HG03280 (cell line): ENCODE measurements around the gene NKAIN2.
"Not testable (repeated sequence)": the region's sequence is repeated elsewhere in the genome, so short reads cannot be mapped to it uniquely, and the experiment has no call there.

Experiments used
- ATAC-seq: cut with Tn5 transposase; IDR thresholded peaks from one replicate; pipeline ENCODE4 v1.9.1; 2021; ENCODE audit warnings: mild to moderate bottlenecking, moderate library complexity; ENCODE audit not compliant: unreplicated experiment

Gene NKAIN2

DNA sequence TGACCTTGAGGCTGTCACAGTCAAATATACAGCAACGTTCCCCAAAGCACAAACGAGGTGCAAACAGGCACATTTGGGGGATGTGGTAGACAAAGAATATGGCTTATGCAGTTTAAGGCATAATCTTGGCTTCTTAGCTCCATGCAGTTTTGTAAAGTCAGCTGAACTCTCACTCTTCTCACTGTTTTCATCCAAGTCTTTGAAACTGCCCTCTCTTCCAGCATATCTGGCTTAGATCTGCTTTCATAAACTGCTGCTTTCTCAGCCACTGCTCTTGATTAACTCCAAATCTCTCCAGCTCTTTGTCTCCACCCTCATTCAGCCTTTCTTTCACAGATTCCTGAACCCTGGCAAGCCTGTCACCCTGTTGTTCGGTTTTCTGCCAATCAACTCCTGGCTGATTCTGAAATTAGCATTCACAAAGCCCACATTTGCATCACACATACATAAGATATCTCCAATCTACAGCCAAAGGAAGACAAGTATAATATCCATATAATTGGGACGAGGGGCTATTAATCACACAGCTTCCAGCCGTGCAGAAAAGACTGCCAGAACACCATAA, 857.5 kb downstream of the NKAIN2 start:
- no peak for ATAC-seq

DNA sequence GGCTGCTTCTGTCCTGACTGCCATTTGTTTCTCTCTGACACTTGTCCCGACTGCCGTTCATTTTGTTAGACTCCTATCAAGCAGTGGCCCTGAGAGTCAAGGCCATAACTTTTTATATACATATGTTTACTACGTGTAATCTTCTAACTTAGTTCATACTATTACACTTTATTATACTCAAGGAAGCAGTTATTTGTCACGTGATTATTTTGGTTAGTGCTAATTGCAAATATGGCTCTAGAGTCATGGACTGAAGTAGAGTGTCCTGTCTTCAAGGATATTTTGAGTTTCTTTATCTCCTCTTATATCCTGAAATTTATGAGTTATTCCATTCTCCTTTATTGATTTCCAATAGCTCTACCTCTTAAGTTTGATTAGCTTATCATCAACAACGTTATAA, 864.4 kb downstream of the NKAIN2 start:
- ATAC-seq = no peak

DNA sequence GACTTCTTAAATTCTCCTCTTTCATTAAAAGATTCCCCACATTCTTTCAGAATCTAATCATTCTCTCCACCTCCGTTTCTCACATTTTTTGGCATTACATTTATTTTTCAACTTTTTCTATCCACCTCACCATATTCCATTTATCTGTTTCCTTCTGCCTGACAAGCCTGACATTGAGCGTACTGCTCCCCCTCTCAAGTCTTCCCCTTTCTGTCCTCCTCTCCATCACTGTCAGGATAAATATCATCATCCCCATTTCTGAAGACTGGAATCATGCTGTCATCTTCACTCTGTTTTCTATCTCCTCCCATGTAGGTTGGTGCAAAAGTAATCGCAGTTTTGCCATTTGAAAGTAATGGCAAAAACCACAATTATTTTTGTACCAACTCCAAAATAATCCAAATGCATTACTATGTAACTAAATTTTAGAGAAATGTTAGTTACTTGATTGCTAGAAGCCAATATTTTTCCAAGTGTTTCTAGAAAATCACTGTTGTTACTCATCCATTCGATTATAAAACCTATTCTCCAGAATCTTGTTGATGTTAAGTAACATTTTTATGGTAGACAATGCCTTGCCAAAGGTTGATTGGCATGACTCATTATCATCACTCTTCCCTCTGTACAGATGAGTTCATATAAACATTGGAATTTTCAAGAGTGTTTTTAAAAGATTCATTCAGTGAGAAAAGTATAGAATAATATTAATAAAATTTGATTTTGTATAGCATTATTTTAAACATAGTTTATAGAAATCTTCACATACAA, 866.2 kb downstream of the NKAIN2 start:
- ATAC-seq = no peak

DNA sequence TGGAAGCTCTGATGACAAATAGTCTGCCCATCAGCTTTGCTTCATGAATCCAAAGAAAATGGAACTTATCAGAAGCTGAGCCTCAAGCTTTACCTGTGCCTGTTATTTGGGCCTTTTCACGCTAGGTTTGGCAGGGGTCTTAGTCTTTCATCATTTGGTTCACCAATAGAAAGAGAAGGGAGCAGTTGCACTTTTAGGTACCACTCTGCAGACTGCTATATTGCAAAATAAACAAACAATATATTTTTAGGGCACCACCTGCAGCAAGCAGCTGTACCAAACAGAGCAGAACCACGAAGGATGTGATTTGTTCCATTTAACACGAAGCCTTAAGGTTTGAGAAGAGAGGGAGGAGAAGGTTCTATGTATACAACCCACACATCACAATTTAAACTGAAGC, 867.1 kb downstream of the NKAIN2 start:
- no peak for ATAC-seq

- no peak for ATAC-seq
Measured at GRCh38 chr6:124671324-124671723, 867.7 kb downstream of the NKAIN2 start.

- ATAC-seq = no peak
Measured at GRCh38 chr6:124674042-124674441, 870.4 kb downstream of the NKAIN2 start.

- no peak for ATAC-seq
Measured at GRCh38 chr6:124676033-124676432, 872.4 kb downstream of the NKAIN2 start.

- no peak for ATAC-seq
Measured at GRCh38 chr6:124677874-124678273, 874.2 kb downstream of the NKAIN2 start.

- no peak for ATAC-seq
Measured at GRCh38 chr6:124679387-124679786, 875.7 kb downstream of the NKAIN2 start.

DNA sequence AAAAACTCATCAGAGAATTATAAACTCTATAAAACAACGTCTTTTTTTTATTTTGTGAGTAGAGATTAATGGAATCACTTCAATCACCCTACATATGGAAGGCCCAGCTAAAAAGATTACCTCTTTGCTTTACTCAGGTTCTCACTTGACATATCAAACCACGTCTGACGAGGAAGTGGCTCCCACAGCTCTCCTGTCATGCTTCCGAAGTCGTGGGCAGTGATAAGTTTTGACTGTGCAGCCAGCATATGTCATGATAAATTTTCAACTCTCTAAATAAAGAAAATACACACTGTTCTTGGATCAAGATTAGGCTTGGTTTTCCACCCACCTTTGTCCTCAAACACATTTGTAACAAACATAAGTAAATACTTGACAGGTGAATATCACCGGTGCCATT, 879.1 kb downstream of the NKAIN2 start:
- no peak for ATAC-seq

DNA sequence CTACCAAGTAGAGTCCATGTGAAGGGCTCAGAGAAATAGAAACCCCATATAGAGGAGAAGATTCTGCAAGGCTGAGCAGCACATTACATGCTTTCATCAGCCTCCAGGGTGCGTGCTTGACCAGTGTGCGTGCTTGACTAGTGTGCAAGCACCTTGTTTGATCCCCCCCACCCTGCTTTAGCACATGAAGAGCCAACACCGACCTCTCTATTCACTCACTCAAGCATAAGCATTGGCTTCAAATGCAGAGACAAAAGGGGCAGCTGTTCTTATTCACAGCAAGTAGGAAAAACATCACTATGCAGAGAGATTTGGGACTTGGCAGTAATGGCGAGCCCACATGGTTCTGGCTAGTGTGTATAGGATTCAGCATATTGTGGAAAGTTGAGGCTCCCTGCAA, 879.8 kb downstream of the NKAIN2 start:
- no peak for ATAC-seq

- ATAC-seq = no peak
Measured at GRCh38 chr6:124684621-124685020, 881.0 kb downstream of the NKAIN2 start.

DNA sequence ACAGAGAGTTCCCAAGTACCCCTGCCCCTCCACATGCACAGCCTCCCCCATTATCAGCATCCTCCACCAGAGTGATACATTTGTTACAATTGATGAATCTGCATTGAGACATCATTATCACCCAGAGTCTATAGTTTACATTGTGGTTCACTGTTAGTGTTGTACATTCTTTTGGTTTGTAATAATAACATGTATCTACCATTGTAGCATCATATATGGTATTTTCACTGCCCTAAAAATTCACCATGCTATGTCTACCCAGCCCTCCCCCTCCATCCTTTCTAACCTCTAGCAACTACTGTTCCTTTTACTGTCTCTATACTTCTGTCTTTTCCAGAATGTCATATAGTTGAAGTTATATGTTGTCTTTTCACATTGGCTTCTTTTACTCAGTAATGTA, 884.7 kb downstream of the NKAIN2 start:
- ATAC-seq = no peak

DNA sequence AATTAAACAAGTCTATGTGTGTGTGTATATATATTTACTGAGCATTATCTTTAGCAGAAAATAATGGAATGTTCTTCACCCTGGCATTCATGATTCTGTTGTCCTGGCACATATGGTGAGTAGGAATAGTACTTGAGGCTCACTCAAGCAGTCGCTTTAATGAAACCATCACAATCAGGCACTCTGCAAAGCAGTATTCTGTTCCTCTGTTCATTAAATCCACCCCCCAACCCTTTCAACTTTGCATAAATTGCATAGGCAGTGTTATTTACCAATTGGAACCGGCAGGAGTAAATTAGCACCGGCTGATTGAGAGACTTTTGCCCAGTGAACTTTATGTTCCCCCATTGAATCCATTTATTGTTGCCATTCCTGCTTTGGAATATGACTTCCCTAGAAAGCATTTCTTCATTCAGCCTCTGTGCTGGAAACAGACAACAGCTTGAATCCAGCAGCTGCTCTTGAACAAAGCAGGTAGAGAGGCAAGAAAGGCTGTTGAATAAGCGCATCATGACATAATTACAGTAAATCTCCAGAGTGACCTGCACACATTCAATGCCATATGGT, 890.6 kb downstream of the NKAIN2 start:
- no peak for ATAC-seq

- ATAC-seq = no peak
Measured at GRCh38 chr6:124699038-124699437, 895.4 kb downstream of the NKAIN2 start.

GRCh38 chr6:124703541-124703940, 899.9 kb downstream of the NKAIN2 start:
- ATAC-seq = no peak

GRCh38 chr6:124712532-124712931, 908.9 kb downstream of the NKAIN2 start:
- ATAC-seq = not testable (repeated sequence)

GRCh38 chr6:124714728-124715127, 911.1 kb downstream of the NKAIN2 start:
- no peak for ATAC-seq

- ATAC-seq = no peak
Measured at GRCh38 chr6:124719913-124720312, 916.2 kb downstream of the NKAIN2 start.

DNA sequence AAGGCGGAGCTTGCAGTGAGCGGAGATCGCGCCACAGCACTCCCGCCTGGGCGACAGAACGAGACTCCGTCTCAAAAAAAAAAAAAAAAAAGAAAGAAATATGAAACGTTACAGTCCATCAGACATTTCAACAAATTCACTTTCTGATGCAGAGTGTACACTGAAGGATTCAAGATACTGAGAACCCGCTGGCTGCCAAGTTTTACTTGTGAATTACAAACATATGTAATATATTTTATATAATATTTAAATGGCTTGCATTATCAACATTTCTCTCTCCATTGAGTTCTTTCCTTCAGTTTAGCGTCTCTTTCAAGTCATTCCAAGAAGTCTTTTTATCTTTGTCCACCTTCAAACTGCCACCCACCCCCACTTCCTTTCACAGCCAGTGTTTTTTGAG, 917.7 kb downstream of the NKAIN2 start:
- ATAC-seq = no peak

DNA sequence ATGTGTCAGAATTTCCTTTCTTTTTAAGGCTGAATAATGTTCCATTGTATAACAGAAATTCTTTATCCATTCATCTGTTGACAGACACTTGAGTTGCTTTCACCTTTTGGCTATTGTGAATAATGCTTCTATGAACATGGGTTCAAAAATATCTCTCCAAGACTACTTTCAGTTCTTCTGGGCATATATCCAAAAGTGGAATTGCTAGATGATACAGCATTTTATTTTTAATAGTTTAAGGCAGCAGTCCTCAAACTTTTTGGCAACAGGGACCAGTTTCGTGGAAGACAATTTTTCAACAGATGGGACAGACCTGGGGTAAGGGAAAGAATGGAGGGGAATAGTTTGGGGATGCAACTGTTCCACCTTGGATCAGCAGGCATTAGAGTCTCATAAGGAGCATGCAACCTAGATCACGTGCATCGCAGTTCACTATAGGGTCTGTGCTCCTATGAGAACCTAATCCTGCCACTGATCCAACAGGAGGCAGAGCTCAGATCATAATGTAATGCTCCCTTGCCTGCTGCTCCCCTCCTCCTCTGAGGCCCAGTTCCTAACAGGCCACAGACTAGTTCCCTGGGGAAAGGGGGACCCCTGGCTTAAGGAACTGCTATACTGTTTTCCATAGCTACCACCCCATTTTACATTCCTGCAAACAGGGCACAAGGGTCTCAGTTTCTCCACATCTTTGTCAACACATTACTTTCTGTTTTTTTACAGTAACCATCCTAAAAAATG, 918.6 kb downstream of the NKAIN2 start:
- ATAC-seq = no peak

DNA sequence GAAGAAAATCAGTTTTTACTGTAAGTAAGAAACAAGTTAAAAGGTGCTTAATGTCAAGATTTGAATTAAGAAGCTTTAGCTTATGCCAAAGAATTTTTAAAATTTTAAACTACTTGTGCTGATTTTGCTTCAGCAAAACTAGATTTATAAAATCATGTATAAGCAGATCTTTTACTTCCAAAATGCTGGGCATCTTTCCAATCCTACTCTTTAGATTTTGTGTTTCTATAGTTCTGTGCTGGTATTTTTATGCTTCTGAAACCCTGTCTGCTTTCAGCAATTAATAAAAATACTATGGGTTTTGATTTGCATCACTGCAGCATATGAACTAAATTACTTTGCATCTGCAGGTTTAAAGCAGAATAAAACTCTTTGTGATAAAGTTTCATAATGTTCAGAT, 920.0 kb downstream of the NKAIN2 start:
- ATAC-seq = no peak
